ENCODE data around the gene RGS16.

The RGS16 gene

GRCh38 chr1:182604175-182605164 lies at the start of gene RGS16:
RGS16 (minus strand) TSS chr1:182604389; CDS start chr1:182604259, 130 bp downstream.
- H3K9ac ChIP-seq, result peak within 1 kb of the TSS; percentile 80
- peak within 1 kb of the TSS; percentile 76 for H3K4me3 ChIP-seq
- peaks cover 74% of the 10 kb centered on the region for H3K4me1 ChIP-seq
- H3K27ac ChIP-seq, result peak within 1 kb of the TSS; percentile 74
- H4K20me1 ChIP-seq, result peaks cover 28% of the 10 kb centered on the region
- no peaks in the 10 kb centered on the region for H3K9me3 ChIP-seq
- peaks cover 27% of the 10 kb centered on the region for H3K36me3 ChIP-seq
- H3K4me2 ChIP-seq, result peak within 1 kb of the TSS; percentile 94
- TF ChIP-seq Cebpa-rat (IDR thresholded peaks at IDR 0.05), result no peak
- no peaks in the 10 kb centered on the region for H3K27me3 ChIP-seq

DNA sequence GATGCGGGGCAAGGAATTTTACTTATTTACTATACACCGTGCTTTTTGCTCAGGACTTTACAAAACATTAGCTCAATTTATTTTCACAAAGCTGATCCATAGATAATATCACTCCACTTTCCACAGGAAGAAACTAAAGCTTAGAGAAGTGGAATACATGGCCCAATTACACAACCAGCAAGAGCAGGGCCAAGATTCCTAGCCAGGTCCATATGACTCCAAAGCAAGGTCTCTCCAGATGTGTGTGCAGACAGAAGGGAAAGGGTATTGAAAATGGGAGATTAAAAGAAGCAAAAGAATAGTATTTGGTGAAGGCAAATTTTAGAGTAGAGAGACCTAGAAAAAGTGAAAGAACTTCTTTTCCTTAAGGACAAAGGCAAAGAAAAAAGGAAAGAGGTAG lies 49.8 kb upstream of the RGS16 start:
- H3K27ac ChIP-seq, result no peak overlapping the region
- no peak overlapping the region for H3K9ac ChIP-seq
- TF ChIP-seq Cebpa-rat (IDR thresholded peaks at IDR 0.05), result no peak
- H4K20me1 ChIP-seq, result no peaks in the 10 kb centered on the region
- H3K4me2 ChIP-seq, result no peak overlapping the region
- H3K9me3 ChIP-seq, result no peaks in the 10 kb centered on the region
- no peaks in the 10 kb centered on the region for H3K27me3 ChIP-seq
- H3K4me3 ChIP-seq, result no peak overlapping the region
- H3K4me1 ChIP-seq, result peaks cover 2% of the 10 kb centered on the region; the same call in 1 of the 2 replicates
- H3K36me3 ChIP-seq, result no peaks in the 10 kb centered on the region

DNA sequence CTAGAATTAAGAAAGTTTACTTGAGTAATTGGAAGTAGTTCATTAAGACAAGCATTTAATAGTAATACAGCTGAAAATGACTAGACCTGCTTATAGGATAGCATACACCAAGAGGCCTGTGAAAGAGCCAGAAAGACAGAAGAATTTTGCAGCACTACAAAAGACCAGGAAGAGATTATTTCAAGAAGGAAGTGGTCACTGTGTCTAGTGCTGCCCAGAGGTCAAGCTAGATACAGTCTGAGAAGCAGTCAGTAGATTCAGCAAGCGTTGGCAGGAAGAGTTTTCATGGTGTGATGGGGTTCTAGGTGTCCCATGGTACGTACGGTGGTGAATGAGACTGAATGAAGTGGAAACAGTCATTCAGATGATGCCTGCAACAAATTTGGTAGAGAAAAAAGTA lies 48.7 kb upstream of the RGS16 start:
- Histone ChIP-seq H3K9me3 (no peaks in the 10 kb centered on the region), H3K27ac (no peak overlapping the region), H3K27me3 (no peaks in the 10 kb centered on the region), H4K20me1 (no peaks in the 10 kb centered on the region), H3K4me1 (peaks cover 4% of the 10 kb centered on the region; the same call in 1 of the 2 replicates), H3K4me2 (no peak overlapping the region), H3K4me3 (no peak overlapping the region), H3K9ac (no peak overlapping the region), H3K36me3 (no peaks in the 10 kb centered on the region)
- no peak for TF ChIP-seq Cebpa-rat (IDR thresholded peaks at IDR 0.05)

DNA sequence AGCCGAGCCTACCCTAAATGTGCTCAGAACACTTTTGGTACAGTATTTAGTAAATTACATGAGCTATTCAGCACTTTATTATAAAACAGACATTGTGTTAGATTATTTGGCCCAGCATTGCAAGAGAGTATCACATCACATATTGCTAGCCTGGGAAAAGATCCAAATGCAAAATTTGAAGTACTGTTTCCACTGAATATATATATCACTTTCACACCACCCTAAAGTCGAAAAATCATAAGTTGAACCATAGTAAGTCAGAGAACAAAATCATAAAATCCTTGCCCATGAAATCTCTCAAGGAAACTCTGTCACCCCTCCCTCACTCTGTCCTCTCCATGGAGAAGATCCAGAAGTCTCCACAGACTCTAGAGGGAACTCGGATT lies 47.1 kb upstream of the RGS16 start:
- no peak overlapping the region for H3K9ac ChIP-seq
- H3K36me3 ChIP-seq, result no peaks in the 10 kb centered on the region
- H3K27me3 ChIP-seq, result no peaks in the 10 kb centered on the region
- H3K4me1 ChIP-seq, result peaks cover 4% of the 10 kb centered on the region; the same call in 1 of the 2 replicates
- no peaks in the 10 kb centered on the region for H3K9me3 ChIP-seq
- H4K20me1 ChIP-seq, result no peaks in the 10 kb centered on the region
- no peak overlapping the region for H3K27ac ChIP-seq
- H3K4me3 ChIP-seq, result no peak overlapping the region
- H3K4me2 ChIP-seq, result no peak overlapping the region
- TF ChIP-seq Cebpa-rat (IDR thresholded peaks at IDR 0.05), result no peak

GRCh38 chr1:182650678-182651338 lies 46.6 kb upstream of the RGS16 start:
- H3K27me3 ChIP-seq, result no peaks in the 10 kb centered on the region
- H3K9ac ChIP-seq, result no peak overlapping the region
- no peaks in the 10 kb centered on the region for H3K9me3 ChIP-seq
- H3K4me1 ChIP-seq, result peaks cover 4% of the 10 kb centered on the region; the same call in 1 of the 2 replicates
- no peaks in the 10 kb centered on the region for H4K20me1 ChIP-seq
- H3K4me3 ChIP-seq, result no peak overlapping the region
- no peak for TF ChIP-seq Cebpa-rat (IDR thresholded peaks at IDR 0.05)
- no peaks in the 10 kb centered on the region for H3K36me3 ChIP-seq
- H3K27ac ChIP-seq, result no peak overlapping the region
- no peak overlapping the region for H3K4me2 ChIP-seq

- no peak for TF ChIP-seq Cebpa-rat (IDR thresholded peaks at IDR 0.05)
- no peaks in the 10 kb centered on the region for H3K36me3 ChIP-seq
- no peaks in the 10 kb centered on the region for H3K9me3 ChIP-seq
- no peak overlapping the region for H3K4me3 ChIP-seq
- H3K27me3 ChIP-seq, result no peaks in the 10 kb centered on the region
- 0 out of 2 replicates have a peak overlapping the region, but pooled peaks have one; percentile 12 for H3K4me2 ChIP-seq
- H4K20me1 ChIP-seq, result no peaks in the 10 kb centered on the region
- no peak overlapping the region for H3K27ac ChIP-seq
- H3K4me1 ChIP-seq, result peaks cover 18% of the 10 kb centered on the region
- no peak overlapping the region for H3K9ac ChIP-seq
Measured at GRCh38 chr1:182649041-182649440, 44.9 kb upstream of the RGS16 start.

GRCh38 chr1:182646739-182647138 lies 42.5 kb upstream of the RGS16 start:
- Histone ChIP-seq H3K27me3 (no peaks in the 10 kb centered on the region), H3K4me2 (no peak overlapping the region), H3K27ac (no peak overlapping the region), H3K9ac (no peak overlapping the region), H3K9me3 (no peaks in the 10 kb centered on the region), H3K4me1 (peaks cover 26% of the 10 kb centered on the region), H4K20me1 (no peaks in the 10 kb centered on the region), H3K4me3 (no peak overlapping the region), H3K36me3 (no peaks in the 10 kb centered on the region)
- TF ChIP-seq Cebpa-rat (IDR thresholded peaks at IDR 0.05), result no peak

DNA sequence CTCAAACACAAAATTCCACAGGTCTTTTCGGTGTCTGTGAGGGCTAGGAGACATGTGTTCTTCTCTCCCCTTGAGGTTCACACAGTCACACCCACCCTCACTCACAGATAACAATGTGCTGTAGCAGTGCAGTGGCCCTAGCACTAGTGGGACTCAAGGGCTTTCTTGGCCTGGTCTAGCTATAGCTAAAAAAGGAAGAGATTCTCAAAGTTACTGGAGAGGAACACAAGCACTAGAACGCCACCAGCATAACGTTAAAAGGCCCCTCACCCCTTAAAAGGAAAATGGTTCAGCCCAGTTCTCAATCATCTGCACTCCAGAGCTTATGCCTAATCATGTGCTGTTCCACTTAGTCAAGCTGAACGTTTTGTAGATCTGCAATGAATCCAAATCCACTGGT lies 40.7 kb upstream of the RGS16 start:
- peak overlapping the region; percentile 44 for H3K4me2 ChIP-seq
- no peaks in the 10 kb centered on the region for H3K36me3 ChIP-seq
- H3K9me3 ChIP-seq, result no peaks in the 10 kb centered on the region
- no peak for TF ChIP-seq Cebpa-rat (IDR thresholded peaks at IDR 0.05)
- H3K27me3 ChIP-seq, result no peaks in the 10 kb centered on the region
- H3K4me3 ChIP-seq, result no peak overlapping the region
- peaks cover 26% of the 10 kb centered on the region for H3K4me1 ChIP-seq
- H4K20me1 ChIP-seq, result no peaks in the 10 kb centered on the region
- H3K27ac ChIP-seq, result no peak overlapping the region
- H3K9ac ChIP-seq, result no peak overlapping the region

- H3K27ac ChIP-seq, result peak overlapping the region; percentile 36; the same call in 1 of the 2 replicates
Measured at GRCh38 chr1:182643699-182644098, 39.5 kb upstream of the RGS16 start.

GRCh38 chr1:182642461-182642860 lies 38.3 kb upstream of the RGS16 start:
- Histone ChIP-seq H3K9me3 (no peaks in the 10 kb centered on the region), H4K20me1 (no peaks in the 10 kb centered on the region), H3K27me3 (no peaks in the 10 kb centered on the region), H3K4me2 (no peak overlapping the region), H3K9ac (no peak overlapping the region), H3K4me1 (peaks cover 22% of the 10 kb centered on the region), H3K4me3 (no peak overlapping the region), H3K36me3 (no peaks in the 10 kb centered on the region), H3K27ac (no peak overlapping the region)
- no peak for TF ChIP-seq Cebpa-rat (IDR thresholded peaks at IDR 0.05)

More at GRCh38 chr1:182643699-182644098, 39.5 kb upstream of the RGS16 start:
- Histone ChIP-seq H3K4me2 (peak overlapping the region; percentile 8; the same call in 1 of the 2 replicates), H3K9me3 (no peaks in the 10 kb centered on the region), H3K27me3 (no peaks in the 10 kb centered on the region), H3K4me1 (peaks cover 22% of the 10 kb centered on the region), H4K20me1 (no peaks in the 10 kb centered on the region), H3K9ac (no peak overlapping the region), H3K36me3 (no peaks in the 10 kb centered on the region), H3K4me3 (no peak overlapping the region)
- TF ChIP-seq Cebpa-rat (IDR thresholded peaks at IDR 0.05), result no peak
